ENCODE results near the gene C19orf38.

C19orf38 gene

DNA sequence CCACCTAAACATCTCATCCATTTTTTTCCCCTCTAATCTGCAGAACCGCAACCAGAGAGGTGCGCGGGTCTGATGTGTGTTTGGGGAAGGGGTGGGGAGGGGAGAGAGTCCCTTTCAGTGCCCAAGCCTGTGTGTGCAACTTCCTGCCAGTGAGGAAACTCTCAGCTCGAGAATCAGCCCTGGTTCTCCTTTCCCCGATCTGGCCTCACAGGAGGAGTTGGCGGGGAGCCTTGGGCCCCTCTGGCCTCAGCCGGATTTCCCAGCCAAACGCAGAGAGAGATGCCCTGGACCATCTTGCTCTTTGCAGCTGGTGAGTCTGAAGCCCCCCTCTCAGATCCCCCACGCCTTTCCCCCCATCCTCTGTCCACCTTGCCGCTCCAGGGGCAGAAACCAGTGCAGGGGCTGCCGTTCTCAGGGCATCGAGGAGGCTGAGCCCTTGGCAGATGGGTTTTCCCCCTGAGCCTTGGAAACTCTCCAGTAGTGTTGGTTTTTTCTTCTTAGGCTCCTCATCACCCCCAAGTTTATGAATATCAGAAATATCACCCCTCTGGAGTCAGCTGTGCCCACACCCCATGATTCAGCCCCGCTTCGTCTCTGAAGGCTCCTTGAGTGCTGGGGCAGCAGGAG, at the start of gene C19orf38:
Gene C19orf38 (plus strand): TSS at position 186 of the 627 bp plus-strand sequence. CDS start 94 bp downstream, at position 280.
- no peak for DNase-seq

DNA sequence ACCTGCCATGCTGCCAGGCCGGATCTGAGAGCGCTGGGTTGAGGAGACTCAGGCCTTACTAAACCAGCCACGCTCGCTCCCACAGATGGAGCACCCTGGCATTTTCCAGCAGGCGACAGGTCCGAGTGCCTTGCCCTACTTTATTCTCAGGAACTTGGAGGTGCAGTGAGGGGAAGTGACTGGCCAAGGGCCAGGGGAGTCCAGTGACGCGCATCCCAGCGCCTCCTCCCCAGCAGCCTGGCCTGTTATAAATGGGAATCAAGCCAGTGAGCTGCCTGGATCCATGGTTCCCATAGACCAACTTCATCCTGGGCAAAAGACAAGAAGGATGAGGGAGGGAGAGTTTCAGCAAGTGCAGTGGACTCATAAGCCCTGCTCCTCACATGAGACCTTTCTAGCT, 47.7 kb upstream of the C19orf38 start:
- no peak for DNase-seq

DNA sequence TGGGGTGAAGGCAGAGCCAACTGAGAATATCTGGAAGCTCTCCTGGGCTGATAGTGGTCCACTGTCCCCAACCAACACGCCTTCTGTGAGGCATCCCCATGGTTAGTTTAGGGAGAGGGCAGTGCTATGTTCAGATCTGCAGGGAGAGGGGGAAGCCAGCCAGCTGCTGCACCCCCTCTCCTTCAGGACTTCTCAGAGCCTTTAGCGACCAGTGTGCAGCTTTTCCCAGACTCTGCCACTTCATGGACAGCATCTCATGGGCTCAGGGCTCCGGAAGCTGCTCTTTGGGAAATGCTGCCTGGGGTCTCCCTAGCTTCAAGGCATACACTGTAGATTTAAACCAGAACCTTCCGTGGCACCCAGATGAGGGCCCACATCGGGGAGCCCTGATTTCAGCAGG, 45.7 kb upstream of the C19orf38 start:
- DNase-seq: no peak

- DNase-seq: no peak
Observed at GRCh38 chr19:10803252-10803651, 45.0 kb upstream of the C19orf38 start.

DNA sequence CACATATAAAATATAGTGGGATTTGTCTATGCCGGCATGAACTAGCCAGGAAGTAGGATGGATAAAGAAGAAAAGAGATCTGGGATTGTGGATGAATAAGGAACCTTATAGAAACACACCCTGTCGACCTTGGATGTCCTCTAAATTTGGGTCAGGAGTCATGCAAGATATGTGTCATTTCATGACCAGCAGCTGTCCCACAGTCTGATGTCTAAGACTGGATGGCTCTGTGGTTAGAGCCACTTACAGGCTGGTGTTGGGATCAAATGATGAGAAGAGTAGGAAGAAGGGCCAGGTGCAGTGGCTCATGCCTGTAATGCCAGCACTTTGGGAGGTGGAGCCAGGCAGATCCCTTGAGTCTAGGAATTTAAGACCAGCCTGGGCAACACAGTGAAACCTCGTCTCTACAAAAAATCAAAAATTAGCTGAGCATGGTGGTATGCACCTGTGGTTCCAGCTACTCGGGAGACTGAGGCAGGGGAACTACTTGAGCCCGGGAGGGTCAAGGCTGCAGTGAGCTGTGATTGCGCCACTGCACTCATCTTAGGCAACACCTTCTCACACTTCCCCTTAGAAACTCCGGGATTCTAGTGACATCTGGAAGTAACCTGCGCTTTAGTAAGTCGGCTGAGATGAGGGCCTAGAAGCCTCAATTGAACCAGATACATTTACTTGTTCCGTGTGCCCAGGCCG, 43.0 kb upstream of the C19orf38 start:
- DNase-seq: no peak

DNA sequence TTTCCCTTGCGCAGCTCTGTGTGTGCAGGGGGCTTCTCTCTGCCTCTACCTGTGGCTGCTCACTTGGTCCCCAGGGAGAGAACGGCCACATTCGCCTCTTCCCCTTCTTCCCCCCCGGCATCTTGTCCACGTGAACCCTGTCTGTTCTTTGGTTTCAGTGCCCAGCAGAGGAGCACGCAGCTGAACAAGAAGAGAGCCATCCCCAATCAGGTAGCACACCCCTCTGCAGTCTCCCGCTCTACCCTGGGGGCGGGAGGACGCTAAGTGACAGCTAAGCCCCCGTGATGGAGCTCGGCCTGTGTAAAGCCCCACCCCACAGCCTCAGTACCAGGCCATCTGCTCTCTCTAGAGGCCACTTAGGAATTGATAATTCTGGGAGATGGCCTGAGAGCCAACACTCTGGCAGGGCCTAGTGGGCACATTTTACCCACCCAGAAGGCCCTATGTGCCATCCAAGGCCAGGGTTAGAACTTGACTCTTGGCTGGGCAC, 42.4 kb upstream of the C19orf38 start:
- DNase-seq: no peak

- DNase-seq: peak; percentile 70
Observed at GRCh38 chr19:10808937-10809649, 39.1 kb upstream of the C19orf38 start.

- no peak for DNase-seq
Observed at GRCh38 chr19:10809651-10810285, 38.4 kb upstream of the C19orf38 start.

DNA sequence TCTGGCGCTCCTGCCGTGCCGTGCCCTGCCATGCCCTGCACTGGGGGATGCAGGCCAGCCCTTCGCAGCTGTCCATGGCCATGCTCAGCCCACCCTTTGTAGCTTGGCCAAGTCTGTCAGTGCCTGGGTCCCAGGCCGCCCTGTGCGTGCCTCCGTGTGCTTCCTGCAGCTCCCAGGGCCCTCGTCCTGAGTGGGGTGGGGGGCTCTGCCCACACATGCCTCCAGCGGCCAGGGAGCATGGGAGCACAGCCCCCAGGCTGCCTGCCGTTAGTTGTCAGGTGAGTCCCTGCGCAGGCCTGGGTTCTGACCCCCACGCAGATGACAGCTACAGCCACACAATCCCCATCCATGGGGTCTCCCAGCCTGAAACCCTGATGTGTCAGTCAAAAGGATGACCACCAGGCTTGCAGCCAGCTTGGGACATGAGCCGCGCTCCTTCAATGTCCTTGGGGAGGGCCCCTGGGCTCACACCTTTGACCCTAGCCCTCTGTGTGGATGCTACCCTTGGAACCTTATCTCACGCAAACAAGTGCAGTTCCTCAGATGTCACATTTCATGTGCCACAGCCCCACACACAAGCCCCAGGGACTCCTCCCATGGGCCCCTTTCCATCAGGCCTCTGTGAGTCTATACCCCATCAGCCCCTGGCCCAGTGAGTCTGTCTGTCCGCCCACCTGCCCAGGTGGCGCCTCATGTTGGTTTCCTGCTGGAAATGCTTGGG, 36.7 kb upstream of the C19orf38 start:
- no peak for DNase-seq

GRCh38 chr19:10812196-10812595, 36.0 kb upstream of the C19orf38 start:
- no peak for DNase-seq

GRCh38 chr19:10812902-10813404, 35.3 kb upstream of the C19orf38 start:
- DNase-seq: peak; percentile 38

DNA sequence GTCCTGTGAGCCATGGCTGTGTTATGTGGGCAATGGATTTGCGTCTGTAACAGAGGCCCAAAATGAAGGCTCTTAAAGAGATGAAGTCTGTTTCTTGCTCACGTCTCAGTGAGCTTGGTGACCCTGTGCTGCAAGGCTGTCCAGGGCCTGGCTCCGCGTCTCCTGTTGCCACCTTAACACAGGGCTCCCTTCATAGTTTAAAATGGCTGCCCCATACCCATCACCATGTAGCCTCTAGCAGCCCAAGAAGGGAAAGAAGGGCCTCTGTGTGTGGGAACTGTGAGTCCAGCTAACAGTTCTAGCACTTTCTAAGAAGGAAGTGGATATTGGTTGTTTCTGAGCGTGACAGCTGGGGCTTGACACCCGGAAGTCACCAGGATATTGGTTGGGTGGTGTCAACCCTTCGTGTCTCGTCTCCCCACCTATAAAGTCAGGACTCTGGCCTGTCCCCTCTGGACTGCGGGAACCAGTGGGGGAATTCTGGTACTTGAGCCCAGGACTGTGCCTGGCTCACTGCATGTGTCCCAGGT, 33.1 kb upstream of the C19orf38 start:
- DNase-seq: no peak

DNA sequence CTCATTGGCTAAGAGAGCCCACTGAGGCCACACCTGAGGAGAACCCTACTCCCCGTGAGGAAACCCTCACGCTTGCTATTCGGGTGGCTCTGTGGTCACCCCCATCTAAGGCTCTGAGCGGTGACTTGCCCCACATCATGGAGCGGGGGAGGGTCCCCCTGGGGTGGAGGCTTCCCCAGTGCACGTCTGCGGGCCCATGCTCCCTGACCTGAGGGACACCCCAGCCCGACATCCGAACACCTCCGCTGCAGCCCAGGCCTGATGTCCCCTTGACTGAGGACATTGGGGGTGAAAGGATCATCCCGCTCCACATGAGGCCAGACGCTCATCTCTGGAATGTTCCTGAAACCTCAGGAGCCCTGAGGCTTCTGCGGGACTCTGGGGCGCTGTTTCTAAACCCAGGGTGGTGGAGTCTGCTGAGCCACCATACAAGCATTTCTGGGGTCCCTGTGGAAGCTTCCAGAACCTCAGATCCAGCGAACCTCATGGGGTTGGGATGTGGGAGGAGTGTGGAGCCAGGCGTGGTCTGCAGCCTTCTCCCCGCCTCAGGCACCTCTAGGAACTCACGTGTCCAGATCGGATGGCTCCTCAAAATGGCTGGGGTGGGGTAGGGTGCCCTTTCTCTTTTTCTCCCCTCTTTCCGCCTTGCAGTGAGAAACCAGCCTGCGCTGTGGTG, 32.1 kb upstream of the C19orf38 start:
- no peak for DNase-seq

- no peak for DNase-seq
Observed at GRCh38 chr19:10816691-10817090, 31.5 kb upstream of the C19orf38 start.

DNA sequence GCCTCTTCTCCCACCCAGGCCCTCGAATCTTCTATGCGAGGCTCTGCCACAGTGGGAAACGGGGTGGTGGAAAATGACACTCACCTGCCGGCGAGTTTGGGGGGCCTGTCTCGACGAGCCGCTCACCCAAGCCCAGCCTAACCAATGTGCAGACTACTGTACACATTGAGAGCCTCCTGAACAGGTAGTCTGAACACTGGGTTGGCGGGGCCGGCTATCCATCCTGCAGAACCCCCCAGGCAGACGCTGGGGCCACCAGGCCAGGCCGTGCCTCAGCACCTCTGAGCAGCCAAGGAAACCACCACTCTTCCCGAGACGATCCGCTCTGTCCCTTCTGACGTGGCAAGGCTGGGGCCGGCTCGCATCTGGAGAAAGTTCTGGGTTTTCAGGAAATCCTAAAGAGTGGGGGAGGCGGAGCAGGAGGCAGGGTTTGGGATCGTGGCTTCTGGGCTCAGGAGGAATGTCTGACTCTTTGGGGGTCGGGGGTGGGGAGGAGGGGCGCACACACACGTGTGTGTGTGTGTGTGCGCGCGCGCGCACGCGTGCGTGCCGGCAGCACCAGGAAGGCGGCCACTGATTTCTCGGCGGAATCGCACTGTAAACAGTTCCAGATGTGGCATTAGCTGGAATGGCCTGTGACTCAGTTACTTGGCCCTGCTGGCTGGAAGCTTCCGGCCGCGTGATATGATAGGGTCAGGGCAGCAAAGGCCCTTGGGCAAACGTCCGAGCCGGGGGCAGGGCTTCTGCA, 30.8 kb upstream of the C19orf38 start:
- no peak for DNase-seq

GRCh38 chr19:10818301-10819123, 29.7 kb upstream of the C19orf38 start:
- DNase-seq: no peak

DNA sequence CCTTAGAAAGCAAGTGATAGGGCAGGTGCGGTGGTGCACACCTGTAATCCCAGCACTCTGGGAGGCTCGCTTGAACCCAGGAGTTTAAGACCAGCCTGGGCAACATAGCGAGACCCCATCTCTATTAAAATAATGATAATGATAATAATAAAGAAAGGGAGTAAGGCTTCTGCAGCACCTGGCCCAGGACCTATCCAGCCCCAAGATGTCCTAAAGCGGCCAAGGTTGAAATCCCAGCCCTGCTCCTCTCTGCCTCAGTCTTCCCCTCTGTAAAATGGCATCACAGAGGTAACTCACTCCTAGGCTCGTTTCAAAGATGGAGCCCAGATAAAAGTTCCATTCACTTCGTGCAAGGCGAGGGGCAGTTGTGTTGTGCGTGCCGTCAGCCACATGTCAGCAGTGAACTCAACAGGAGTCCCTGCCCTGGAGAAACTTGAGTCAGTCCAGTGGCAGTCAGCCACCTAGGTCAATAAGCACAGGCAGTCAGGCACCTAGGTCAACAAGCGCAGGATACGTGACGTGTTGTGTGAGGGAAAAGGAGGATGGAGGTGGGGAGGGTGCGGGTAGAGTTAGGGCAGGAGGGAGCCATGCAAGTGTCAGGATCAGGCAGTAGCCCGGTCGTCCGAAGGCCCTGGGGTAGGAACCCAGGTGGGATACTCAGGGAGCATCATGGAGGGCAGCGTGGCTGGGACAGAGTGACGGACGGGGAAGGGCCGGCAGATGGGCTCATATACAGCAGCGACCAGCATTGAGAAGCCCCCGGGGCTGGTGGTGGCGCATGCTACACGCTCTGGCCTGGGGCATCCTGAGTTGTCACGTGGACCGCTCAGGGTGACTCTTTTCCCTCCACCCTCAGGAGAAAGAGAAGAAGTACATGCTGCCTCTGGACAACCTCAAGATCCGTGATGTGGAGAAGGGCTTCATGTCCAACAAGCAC, 28.8 kb upstream of the C19orf38 start:
- no peak for DNase-seq

DNA sequence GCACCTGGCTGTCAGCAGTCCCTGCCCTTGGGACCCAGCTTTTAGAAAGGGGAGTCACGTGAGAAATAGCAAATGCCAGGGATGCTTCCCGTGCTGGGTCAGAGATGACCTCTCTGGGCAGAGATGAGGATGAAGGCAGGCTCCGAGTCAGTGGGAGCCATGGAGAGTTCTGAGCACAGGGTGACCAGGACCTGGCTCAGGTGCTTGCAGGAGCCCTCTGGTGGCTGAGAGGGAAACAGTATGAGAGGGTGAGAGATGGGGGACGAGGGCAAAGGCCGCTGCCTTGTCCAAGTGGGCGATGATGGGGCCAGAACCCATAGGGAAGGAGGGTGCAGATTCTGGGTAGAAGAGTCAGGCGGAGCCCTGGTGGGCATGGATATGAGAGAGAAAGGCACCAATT, 28.0 kb upstream of the C19orf38 start:
- DNase-seq: no peak

GRCh38 chr19:10823690-10824089, 24.5 kb upstream of the C19orf38 start:
- no peak for DNase-seq
